Activated naive CD4-positive, alpha-beta T cell treated with Interleukin-2 at 50 U/mL for 16 hours (primary cell): ENCODE results near the gene OR2D3.
"Not testable (repeated sequence)": the region's sequence is repeated elsewhere in the genome, so short reads cannot be mapped to it uniquely, and the experiment has no call there.

Source experiments
- DNase-seq: peaks from one replicate; pipeline ENCODE4 v3.0.0-alpha.2; 2020

OR2D3 gene, protein sequence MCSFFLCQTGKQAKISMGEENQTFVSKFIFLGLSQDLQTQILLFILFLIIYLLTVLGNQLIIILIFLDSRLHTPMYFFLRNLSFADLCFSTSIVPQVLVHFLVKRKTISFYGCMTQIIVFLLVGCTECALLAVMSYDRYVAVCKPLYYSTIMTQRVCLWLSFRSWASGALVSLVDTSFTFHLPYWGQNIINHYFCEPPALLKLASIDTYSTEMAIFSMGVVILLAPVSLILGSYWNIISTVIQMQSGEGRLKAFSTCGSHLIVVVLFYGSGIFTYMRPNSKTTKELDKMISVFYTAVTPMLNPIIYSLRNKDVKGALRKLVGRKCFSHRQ

DNA sequence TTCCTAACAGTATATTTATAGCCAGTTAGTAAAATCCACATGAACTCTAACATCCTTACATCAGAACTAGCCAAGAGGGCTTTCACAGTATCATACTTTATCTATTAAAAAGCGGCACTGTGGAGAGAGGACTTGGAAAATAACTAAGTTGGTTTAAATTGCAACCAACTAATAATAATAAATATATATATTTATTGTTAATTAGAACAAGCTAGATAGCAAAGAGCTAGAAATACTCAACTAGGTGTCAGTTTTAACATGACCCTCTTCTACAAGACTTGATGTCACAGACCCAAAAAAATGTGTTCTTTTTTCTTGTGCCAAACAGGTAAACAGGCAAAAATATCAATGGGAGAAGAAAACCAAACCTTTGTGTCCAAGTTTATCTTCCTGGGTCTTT, at the start of gene OR2D3:
OR2D3 (plus strand) TSS at position 301 of the 400 bp plus-strand sequence; CDS start at position 301, 0 bp downstream.
- DNase-seq = no peak

DNA sequence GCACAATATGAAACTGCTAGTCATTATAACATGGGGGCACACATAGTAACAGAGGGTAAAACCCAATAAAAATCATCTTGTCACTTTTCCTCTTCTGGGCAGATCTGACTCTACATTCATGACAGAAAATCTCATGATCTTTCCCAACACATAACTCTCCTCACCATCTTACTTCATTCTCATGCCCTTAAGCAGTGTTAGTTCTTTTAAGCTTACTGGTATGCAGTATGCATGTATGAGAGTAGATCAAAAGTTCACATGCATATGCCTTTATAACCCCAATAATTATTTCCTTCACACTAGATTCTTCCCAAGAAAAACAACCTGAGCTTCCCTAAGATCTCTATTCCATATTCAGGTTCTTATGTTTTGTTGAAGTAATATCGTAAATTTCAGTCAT, 49.5 kb upstream of the OR2D3 start:
- no peak for DNase-seq

DNA sequence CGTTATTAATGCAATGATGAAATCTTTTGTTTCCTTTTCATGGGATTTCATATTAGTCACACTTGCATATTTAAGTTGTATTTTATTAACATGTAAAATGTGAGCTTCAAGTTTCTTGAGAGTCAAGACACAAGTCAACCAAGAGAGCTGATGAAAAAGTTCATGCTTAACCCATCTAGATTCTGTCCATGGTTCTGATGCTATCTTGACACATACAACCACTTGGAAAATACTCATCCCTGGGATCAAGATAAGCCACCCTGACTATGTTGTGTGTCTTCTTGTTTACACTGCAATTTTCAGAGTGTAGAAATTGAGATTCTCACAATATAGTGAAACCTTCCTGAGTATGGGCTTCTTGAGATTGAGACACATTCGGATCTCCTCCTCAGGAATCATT, 45.0 kb upstream of the OR2D3 start:
- no peak for DNase-seq

DNA sequence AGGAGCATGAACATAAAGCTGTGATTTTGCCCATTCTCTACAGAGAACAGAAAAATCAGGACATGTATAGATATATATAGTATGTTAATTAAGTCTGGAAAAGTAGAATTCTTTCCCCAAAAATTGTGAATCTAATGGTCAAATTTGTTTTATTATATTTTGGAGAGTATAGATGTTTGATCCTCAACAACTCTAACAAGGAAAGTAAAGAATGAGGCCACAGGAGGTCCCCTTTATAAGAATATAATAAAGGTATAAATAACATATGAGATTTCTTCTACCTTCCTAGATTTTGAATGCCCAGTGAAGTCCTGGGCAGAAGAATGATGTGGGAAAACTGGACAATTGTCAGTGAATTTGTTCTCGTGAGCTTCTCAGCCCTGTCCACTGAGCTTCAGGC, 44.5 kb upstream of the OR2D3 start, which contains the start of gene OR10A4:
OR10A4 (plus strand) TSS at position 301 of the 400 bp plus-strand sequence; CDS start at position 324, 23 bp downstream.
- DNase-seq = no peak

DNA sequence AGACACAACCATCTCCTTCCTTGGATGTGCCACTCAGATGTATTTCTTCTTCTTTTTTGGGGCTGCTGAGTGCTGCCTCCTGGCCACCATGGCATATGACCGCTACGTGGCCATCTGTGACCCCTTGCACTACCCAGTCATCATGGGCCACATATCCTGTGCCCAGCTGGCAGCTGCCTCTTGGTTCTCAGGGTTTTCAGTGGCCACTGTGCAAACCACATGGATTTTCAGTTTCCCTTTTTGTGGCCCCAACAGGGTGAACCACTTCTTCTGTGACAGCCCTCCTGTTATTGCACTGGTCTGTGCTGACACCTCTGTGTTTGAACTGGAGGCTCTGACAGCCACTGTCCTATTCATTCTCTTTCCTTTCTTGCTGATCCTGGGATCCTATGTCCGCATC, 43.9 kb upstream of the OR2D3 start:
- DNase-seq = no peak

DNA sequence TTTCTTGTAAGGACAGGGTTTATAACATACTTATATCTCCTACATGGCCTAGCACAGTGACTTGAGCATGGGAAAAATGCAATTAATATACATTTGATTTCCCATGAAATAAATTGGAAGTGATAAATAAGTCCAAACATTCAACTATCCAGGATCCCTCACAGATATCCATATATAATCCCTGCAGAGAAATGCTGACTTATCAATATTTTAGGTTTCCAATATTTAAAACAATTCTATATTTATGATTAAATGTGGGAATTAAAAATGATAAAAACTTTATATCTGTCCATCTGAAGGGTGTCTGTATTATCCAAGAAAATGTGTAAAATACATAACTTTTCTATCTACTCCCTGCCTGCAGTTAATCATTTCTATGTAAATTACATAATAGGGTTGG, 38.1 kb upstream of the OR2D3 start:
- no peak for DNase-seq

DNA sequence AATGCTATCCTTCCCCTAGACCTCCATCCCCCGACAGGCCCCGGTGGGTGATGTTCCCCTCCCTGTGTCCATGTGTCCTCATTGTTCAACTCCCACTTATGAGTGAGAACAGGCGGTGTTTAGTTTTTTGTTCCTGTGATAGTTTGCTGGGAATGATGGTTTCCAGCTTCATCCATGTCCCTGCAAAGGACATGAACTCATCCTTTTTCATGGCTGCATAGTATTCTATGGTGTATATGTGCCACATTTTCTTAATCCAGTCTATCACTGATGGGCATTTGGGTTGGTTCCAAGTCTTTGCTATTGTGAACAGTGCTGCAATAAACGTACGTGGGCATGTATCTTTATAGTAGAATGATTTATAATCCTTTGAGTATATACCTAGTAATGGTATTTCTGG, 33.1 kb upstream of the OR2D3 start:
- DNase-seq = not testable (repeated sequence)

DNA sequence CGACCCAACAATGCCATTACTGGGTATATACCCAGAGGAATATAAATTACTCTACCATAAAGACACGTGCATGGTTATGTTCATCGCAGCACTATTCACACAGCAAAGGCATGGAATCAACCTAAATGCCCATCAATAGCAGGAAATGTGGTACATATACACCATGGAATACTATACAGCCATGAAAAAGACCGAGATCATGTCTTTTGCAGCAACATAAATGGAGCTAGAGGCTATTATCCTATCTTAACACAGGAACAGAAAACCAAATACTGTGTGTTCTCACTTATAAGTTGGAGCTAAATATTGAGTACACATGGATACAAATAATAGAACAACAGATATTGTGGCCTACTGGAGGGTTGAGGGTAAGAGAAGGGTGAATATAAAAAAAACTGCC, 32.0 kb upstream of the OR2D3 start:
- no peak for DNase-seq

DNA sequence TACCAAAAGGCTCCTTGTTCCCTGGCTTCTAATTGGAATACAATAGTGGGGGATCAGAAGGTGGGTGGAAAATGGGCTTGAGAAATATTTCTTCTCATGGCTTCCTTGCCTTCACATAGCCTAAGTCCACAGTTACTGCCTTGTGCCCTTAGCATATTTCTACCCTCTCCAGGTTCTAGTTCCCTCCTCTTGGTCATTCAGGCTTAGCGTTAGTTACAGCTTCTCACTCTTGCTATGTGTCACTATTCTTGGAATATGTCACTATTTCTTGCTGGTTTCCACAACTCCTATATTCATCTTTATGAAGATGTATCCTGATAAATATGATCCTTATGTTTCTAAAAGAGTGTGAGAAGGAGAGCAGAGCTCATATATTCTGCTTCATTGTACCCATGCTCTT, 31.0 kb upstream of the OR2D3 start:
- DNase-seq = no peak

DNA sequence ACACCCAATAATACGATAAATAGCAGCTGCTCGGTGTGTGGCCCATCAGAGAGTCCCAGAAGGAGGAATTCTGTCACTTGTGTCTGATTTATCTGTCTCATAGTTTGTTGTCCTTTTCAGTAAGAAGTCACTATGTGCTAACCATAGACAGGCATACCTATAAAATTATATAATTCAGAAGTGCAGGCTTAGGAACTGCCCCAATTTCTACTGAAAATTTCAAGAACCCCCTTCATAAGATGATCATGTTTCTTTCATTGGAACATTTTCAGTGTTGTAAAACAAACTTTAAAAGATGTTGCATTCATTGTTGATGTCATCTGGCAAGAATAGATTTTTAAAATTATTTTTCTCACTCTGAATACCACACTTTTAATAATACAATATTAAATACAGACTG, 28.4 kb upstream of the OR2D3 start, which contains the start of gene OR2D2:
OR2D2 (minus strand) TSS at position 101 of the 400 bp plus-strand sequence; CDS start at position 101, 0 bp downstream.
- no peak for DNase-seq

DNA sequence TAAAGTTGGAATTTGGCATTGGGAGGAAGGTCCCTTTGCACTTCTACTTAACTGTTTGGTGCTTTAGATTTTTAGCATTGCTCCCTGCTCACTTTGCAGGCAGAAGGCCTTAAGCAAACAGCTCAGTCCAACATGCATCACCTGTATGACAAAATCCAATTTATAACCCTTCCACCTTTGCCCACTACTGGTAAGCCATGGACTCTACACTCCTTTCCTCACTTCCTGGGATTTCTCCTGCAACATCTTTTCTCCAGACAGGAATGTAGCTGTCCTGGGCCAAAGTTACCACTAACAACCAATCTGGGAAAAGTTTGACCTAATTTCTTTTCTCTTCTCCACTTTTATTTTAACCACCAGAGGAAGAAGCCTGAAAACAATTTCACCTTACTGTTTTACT, 26.7 kb upstream of the OR2D3 start:
- DNase-seq = no peak

DNA sequence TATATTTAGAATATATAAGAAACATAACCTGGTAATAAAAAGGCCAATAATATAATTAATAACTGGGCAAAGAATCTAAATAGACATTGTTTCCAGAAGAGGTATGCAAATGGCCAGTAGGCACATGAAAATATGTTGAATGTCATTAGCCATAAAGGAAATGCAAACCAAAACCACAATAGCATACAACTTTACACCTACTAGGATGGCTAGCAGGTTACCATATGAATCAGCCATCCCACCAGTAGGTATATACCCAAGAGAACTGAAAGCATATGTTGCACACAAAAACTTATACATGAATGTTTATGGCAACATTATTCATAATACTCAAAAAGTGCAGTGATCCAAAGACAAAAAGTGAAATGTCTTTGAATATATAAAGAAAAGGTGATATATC, 25.8 kb upstream of the OR2D3 start:
- no peak for DNase-seq

DNA sequence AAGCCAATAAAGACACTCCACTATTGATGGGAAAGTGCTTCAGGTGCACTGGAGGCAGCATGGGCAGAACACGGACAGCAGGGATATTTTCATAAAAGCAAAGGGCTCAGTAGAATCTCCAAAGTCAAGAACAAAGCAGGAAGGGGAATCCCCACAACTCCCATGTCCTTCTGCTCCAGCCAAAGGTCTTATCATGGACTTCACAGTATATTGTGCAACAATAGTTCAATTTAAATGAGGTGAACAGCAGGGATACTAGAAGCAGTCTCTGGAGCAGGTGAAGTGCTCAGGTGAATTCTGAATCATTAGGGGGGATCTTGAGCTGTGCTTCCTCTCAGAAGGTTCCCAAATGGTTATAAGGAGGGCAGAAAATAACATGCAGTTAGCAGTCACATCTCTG, 21.9 kb upstream of the OR2D3 start:
- no peak for DNase-seq

DNA sequence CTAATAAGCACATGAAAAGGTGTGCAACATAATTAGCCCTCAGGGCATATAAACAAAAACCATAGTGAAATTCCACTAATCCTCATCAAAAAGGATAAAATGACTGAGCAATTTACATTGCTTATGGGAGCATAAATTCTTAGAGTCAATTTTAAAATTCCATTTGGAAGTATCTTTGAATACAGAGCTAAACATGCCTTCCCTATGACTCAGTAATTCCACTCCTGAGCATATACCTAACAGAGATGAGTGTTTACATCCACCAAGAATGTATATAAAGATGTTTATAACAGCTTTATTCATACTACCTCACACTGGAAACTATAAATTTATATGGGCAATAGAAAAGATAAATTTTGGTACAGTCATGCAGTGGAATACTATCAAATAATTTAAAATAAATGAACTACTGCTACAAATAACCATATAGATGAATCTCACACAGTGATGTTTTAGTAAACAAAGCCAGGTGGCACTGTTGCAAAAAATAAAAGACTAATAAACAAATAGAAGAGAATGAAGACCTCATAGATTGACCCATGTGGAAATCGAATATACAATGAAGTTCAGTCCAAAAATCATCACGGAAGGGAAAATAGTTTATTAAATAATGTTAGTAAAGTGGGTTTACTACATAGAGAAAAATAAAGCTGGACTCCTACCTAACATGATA, 20.3 kb upstream of the OR2D3 start:
- DNase-seq = no peak

DNA sequence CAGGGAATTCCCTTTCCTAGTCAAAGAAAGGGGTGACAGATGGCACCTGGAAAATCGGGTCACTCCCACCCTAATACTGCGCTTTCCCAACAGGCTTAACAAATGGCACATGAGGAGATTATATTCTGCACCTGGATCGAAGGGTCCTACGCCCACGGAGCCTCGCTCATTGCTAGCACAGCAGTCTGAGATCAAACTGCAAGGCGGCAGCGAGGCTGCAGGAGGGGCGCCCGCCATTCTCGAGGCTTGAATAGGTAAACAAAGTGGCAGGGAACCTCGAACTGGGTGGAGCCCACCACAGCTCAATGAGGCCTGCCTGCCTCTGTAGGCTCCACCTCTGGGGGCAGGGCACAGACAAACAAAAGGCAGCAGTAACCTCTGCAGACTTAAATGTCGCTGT, 16.0 kb upstream of the OR2D3 start:
- DNase-seq = not testable (repeated sequence)

DNA sequence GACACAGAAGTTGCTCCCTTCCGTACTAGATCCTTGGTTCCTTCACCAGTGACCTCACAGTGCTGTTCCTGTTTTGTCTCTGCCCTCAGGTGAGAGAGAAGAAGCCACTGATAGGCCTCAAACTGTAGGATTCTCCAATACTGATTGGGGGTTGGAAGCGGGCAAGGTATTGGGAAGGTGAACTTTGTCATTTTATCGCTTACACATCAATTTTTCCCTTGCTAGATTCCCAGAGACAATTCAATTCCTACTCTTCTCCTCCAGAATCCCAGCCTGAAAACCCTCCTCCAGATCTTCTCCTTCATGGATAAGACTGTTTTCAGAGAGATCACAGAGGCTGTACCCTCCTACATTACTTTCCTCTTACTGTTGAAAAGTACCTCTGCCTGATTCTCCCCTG, 9.4 kb upstream of the OR2D3 start:
- no peak for DNase-seq

DNA sequence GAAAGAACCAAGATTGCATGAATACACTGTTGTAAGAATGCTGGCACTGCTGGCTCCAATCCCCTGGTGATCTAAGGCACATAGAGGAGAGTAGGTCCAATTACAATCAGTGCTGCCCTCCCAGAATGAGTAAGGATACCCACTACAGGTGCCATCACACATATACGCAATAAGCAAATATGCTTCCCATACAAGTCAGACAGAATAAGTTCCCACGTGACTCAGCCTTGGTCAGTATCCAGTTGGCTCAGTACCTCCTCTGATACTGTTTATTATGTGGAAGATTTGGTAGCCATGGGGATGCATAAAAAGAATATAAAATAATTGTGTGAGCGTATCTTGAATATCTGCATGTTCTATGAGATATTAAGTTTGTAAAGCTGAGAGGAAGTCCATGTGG, 8.9 kb upstream of the OR2D3 start:
- DNase-seq = no peak

DNA sequence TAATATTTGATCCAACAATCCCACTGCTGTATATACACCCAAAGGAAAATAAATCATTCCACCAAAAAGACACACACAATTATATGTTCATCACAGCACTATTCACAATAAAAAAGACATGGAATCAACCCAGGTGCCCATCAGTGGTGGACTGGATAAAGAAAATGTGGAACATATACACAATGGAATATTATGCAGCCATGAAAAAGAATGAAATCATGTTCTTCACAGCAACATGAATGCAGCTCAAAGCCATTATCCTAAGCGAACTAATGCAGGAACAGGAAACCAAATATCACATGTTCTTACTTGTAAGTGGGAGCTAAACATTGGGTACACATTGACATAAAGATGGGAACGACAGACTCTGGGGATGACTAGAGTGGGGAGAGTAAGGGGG, 1.1 kb upstream of the OR2D3 start:
- no peak for DNase-seq

DNA sequence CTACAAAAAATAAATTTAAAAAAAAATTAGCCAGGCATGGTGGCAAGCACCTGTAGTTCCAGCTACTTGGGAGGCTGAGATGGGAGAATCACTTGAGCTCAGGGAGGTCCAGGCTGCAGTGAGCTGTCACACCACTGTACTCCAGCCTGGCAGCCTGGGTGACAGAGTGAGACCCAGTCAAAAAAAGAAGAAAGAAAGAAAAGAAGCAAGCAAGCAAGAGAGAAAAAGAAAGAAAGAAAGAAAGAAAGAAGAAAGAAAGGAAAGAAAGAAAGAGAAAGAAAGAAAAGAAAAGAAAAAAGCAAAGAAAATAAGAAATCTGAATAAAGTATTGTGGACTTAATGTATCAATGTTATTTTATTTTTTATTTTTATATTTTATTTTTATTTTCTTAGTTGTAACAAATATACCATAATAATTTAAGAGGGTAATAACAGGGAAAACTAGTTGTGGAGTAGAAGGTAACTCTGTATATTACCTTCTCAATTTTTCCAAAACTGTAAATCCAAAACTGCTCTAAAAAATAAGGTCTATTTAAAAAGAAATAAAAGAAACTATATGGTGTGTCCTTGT, 4.3 kb downstream of the OR2D3 start:
- no peak for DNase-seq

DNA sequence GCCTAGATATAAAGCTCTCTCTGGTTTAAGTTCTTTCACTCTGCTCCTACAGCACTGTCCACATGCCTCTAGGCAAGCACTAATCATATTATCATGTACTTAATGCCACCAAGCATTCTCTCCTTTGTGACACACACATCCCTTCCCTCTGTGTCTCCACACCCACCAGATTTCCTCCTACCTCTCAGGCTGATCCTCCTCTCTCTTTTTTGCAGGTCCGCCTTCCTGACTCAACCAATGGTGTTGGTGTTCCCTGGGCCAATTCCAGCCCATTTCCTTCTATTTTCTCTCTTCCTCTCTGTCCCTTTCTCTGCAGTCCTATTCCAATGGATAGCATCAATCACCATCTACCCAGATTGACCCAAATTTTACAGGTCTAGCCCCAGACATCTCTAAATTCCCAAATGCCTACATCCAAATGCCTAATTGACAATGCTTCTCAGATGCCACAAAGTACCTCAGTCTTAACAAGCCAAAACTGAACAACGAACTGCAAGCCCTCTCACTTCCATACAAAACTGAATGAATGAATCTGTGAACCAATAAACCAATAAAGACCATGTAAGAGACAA, 4.9 kb downstream of the OR2D3 start:
- no peak for DNase-seq

DNA sequence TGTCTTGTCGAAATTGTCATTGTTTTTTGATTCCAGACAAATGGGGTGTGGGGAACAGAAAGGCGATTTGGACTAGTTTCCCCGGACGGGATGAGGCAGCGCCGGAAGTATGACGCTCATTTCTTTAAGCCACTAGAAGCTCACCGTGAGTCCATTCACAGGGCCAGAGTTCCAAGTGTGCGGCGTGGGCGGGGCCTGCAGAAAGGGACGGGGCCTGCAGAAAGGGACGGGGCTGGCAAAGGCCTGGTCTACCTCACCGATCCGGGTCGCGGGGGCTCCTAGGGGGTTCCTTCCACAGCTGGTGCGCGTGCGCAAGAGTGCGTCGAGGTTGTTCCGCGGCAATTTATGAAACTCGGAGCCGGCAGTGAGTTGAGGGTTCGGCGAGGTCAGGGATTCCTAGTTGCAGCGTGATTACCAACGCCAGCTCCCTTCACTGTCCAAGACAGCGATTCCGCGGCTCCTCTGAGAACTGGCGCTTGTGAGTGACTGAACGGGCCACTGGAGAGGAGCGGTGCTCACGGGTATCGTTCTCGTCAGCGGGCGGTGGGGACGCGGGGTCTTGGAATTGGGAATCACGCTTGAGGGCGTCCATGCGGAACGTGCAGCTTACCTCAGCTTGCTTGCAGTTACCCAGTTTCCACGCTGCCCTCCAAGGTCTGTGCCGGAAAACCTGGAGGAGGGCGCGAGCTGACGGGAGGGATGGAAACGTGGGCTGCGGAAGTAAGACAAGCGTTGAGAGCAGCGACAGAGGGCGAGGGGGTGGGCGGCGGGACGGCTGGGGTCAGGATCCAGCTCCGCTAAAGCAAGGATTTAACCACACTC, 5.6 kb downstream of the OR2D3 start, which contains the start of gene ZNF215:
ZNF215 (plus strand) TSS at position 219 of the 822 bp plus-strand sequence. CDS start 5,847 bp downstream, outside the sequence.
- no peak for DNase-seq

DNA sequence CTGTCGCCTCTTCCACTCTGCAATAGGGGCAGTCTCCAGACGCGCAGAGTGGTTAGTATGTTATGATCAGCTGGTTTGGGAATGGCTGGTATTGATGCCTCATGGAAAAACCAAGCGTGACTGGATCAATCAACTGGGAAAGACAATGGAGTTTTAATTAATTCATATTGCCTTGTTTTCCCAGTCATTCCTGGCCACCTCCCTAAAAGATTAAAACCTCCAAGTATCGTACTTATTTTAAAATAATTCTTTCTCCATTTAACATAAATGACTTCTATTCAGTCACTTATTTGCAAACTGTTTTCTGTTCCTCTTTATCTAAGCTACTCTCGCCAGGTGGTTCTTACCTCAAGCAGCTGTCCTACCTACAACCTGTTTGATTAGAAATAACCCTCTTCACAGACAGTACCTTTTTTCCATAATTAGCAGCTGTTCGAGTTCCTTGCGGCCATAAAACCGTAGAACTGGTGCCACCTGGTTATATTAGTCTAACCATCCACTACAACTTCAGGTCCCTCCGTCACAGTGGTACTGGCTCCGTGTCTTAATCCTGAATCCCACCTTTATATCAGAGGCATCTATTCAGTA, 6.3 kb downstream of the OR2D3 start:
- no peak for DNase-seq
